Trophoblast cell (in vitro differentiated cells and primary cell): ENCODE data around the gene ANKRD45.
"Not testable (repeated sequence)": the region's sequence is repeated elsewhere in the genome, so short reads cannot be mapped to it uniquely, and the experiment has no call there.

Experiments
- DNase-seq, 2 donors: peaks; one replicate each; pipeline ENCODE4 v3.0.0-alpha.2; 2016
- H2AFZ ChIP-seq: 2 replicates; pipeline ENCODE4 v1.6.1; 2013; ENCODE audit warnings: low read length, moderate library complexity, mild to moderate bottlenecking; ENCODE audit not compliant: insufficient read depth, poor library complexity
- H2AK5ac ChIP-seq: 2 replicates; pipeline ENCODE4 v1.6.1; 2013; ENCODE audit warnings: mild to moderate bottlenecking, low read length
- H2BK120ac ChIP-seq: 2 replicates; pipeline ENCODE4 v1.6.1; 2013; ENCODE audit warnings: low read length, mild to moderate bottlenecking, moderate library complexity; ENCODE audit not compliant: insufficient read depth, poor library complexity
- H2BK12ac ChIP-seq: 2 replicates; pipeline ENCODE4 v1.6.1; 2013; ENCODE audit warnings: mild to moderate bottlenecking, low read length, moderate library complexity
- H2BK5ac ChIP-seq: 2 replicates; pipeline ENCODE4 v1.6.1; 2013; ENCODE audit warnings: low read length, low read depth, moderate library complexity, mild to moderate bottlenecking; ENCODE audit not compliant: poor library complexity
- H3K14ac ChIP-seq: 2 replicates; pipeline ENCODE4 v1.6.1; 2013; ENCODE audit warnings: mild to moderate bottlenecking, low read length
- H3K18ac ChIP-seq: 2 replicates; pipeline ENCODE4 v1.6.1; 2013; ENCODE audit warnings: mild to moderate bottlenecking, low read length
- H3K23ac ChIP-seq: 2 replicates; pipeline ENCODE4 v1.6.1; 2013; ENCODE audit warnings: low read length
- H3K27ac ChIP-seq: 2 replicates; pipeline ENCODE4 v1.5.1; 2013; ENCODE audit warnings: low read depth, mild to moderate bottlenecking, inconsistent platforms, low read length, moderate library complexity
- H3K27me3 ChIP-seq: 2 replicates; pipeline ENCODE4 v1.6.1; 2013; ENCODE audit warnings: inconsistent platforms, mild to moderate bottlenecking, low read length, moderate library complexity; ENCODE audit not compliant: insufficient read depth
- H3K36me3 ChIP-seq, 2 experiments: 1 replicate in 1 of 2; 2 replicates in 1 of 2; pipeline ENCODE4 v1.6.1; 2013; ENCODE audit warnings: low read length in 2 of 2, mild to moderate bottlenecking in 2 of 2, moderate library complexity in 1 of 2; ENCODE audit not compliant: insufficient read depth in 2 of 2, control insufficient read depth in 1 of 2
- H3K4ac ChIP-seq: 2 replicates; pipeline ENCODE4 v1.6.1; 2013; ENCODE audit warnings: low read depth, mild to moderate bottlenecking, low read length, moderate library complexity
- H3K4me1 ChIP-seq, 2 experiments: 1 replicate in 1 of 2; 2 replicates in 1 of 2; pipeline ENCODE4 v1.6.1; 2013; ENCODE audit warnings: low read length in 2 of 2, mild to moderate bottlenecking in 2 of 2, moderate library complexity in 1 of 2; ENCODE audit not compliant: insufficient read depth in 2 of 2, control insufficient read depth in 1 of 2
- H3K4me2 ChIP-seq: 2 replicates; pipeline ENCODE4 v1.6.1; 2013; ENCODE audit warnings: inconsistent platforms, mild to moderate bottlenecking, low read length, moderate library complexity
- H3K4me3 ChIP-seq: 2 replicates; pipeline ENCODE4 v1.5.1; 2013; ENCODE audit warnings: mild to moderate bottlenecking, low read depth, low read length, inconsistent platforms
- H3K79me1 ChIP-seq: one replicate; pipeline ENCODE4 v1.6.1; 2013; ENCODE audit warnings: low read length
- H3K79me2 ChIP-seq: 2 replicates; pipeline ENCODE4 v1.6.1; 2013; ENCODE audit warnings: low read length, mild to moderate bottlenecking; ENCODE audit not compliant: control insufficient read depth, insufficient read depth, poor library complexity
- H3K9ac ChIP-seq: 2 replicates; pipeline ENCODE4 v1.6.1; 2013; ENCODE audit warnings: mild to moderate bottlenecking, low read length
- H3K9me3 ChIP-seq: 2 replicates; pipeline ENCODE4 v1.6.1; 2013; ENCODE audit warnings: low read depth, mild to moderate bottlenecking, control low read depth, inconsistent platforms, low read length; ENCODE audit not compliant: insufficient read depth
- H4K12ac ChIP-seq: 2 replicates; pipeline ENCODE4 v1.6.1; 2013; ENCODE audit warnings: low read depth, mild to moderate bottlenecking, low read length, moderate library complexity
- H4K8ac ChIP-seq: 2 replicates; pipeline ENCODE4 v1.6.1; 2013; ENCODE audit warnings: low read depth, mild to moderate bottlenecking, low read length, moderate library complexity
- H4K91ac ChIP-seq: one replicate; pipeline ENCODE4 v1.6.1; 2013; ENCODE audit warnings: low read depth, mild to moderate bottlenecking, low read length, moderate library complexity
- WGBS: extraction: QIAGEN DNeasy Blood & Tissue Kit; methylation state at CpG from one replicate; pipeline ENCODE4 v1.1.7; 2013; ENCODE audit warnings: missing lambda C conversion rate; ENCODE audit not compliant: insufficient read length, insufficient coverage; ENCODE audit errors: extremely low coverage; 5-methylcytosine and 5-hydroxymethylcytosine counted together

The ANKRD45 gene

GRCh38 chr1:173572201-173572873 is 97.3 kb downstream of the ANKRD45 start:
- no CpG with 5 or more reads among the region's 3 CpGs for WGBS
- no peak overlapping the region for H4K91ac ChIP-seq

GRCh38 chr1:173570370-173571007 is 99.2 kb downstream of the ANKRD45 start:
- Histone ChIP-seq H3K9me3 (no peaks in the 10 kb centered on the region), H3K4ac (no peak overlapping the region), H2AFZ (no peak overlapping the region), H4K8ac (no peak overlapping the region), H4K12ac (peak overlapping the region; percentile 43), H4K91ac (no peak overlapping the region), H3K36me3 (no peaks in the 10 kb centered on the region), H2BK5ac (no peak overlapping the region), H3K23ac (no peak overlapping the region), H3K9ac (no peak overlapping the region), H3K18ac (no peak overlapping the region), H3K4me1 (no peaks in the 10 kb centered on the region), H2BK12ac (no peak overlapping the region), H2BK120ac (no peak overlapping the region), H3K27ac (no peak overlapping the region), H3K79me2 (no peaks in the 10 kb centered on the region), H3K79me1 (no peaks in the 10 kb centered on the region), H3K27me3 (no peaks in the 10 kb centered on the region), H3K14ac (no peak overlapping the region), H3K4me2 (no peak overlapping the region), H3K4me3 (no peak overlapping the region), H2AK5ac (no peak overlapping the region)
- DNase-seq = no peak
- no CpG with 5 or more reads among the region's 4 CpGs for WGBS

More at GRCh38 chr1:173572201-173572873, 97.3 kb downstream of the ANKRD45 start:
- Histone ChIP-seq H3K27me3 (no peaks in the 10 kb centered on the region), H2BK12ac (no peak overlapping the region), H3K18ac (no peak overlapping the region), H3K36me3 (no peaks in the 10 kb centered on the region), H3K9ac (no peak overlapping the region), H3K4me3 (no peak overlapping the region), H2AK5ac (no peak overlapping the region), H3K27ac (no peak overlapping the region), H3K79me1 (no peaks in the 10 kb centered on the region), H3K23ac (no peak overlapping the region), H3K14ac (no peak overlapping the region), H4K12ac (no peak overlapping the region), H4K8ac (no peak overlapping the region), H2AFZ (no peak overlapping the region), H3K4ac (no peak overlapping the region), H2BK5ac (no peak overlapping the region), H3K4me2 (no peak overlapping the region), H3K9me3 (no peaks in the 10 kb centered on the region), H3K4me1 (no peaks in the 10 kb centered on the region), H2BK120ac (no peak overlapping the region), H3K79me2 (no peaks in the 10 kb centered on the region)
- DNase-seq = no peak

- Histone ChIP-seq H3K18ac (no peak overlapping the region), H3K14ac (no peak overlapping the region), H2BK120ac (no peak overlapping the region), H4K91ac (no peak overlapping the region), H2BK5ac (no peak overlapping the region), H3K9me3 (no peaks in the 10 kb centered on the region), H3K36me3 (no peaks in the 10 kb centered on the region), H3K27ac (no peak overlapping the region), H3K79me2 (no peaks in the 10 kb centered on the region), H3K4me3 (no peak overlapping the region), H3K23ac (no peak overlapping the region), H2AFZ (no peak overlapping the region), H3K79me1 (no peaks in the 10 kb centered on the region), H4K12ac (no peak overlapping the region), H2BK12ac (no peak overlapping the region), H3K9ac (no peak overlapping the region), H3K4ac (no peak overlapping the region), H3K4me1 (no peaks in the 10 kb centered on the region), H3K4me2 (no peak overlapping the region), H2AK5ac (no peak overlapping the region), H4K8ac (no peak overlapping the region), H3K27me3 (no peaks in the 10 kb centered on the region)
- no peak for DNase-seq
- WGBS = no CpG with 5 or more reads among the region's 1 CpG
These were observed 101.2 kb downstream of the ANKRD45 start for GRCh38 chr1:173568483-173568882.

GRCh38 chr1:173563846-173564245 is 105.8 kb downstream of the ANKRD45 start:
- not testable (repeated sequence) for H2AK5ac ChIP-seq, H3K36me3 ChIP-seq, H3K18ac ChIP-seq, H2BK120ac ChIP-seq, H3K79me2 ChIP-seq, H4K91ac ChIP-seq, H3K4me1 ChIP-seq, H3K9me3 ChIP-seq, H3K14ac ChIP-seq, H2AFZ ChIP-seq, H3K4ac ChIP-seq, H3K9ac ChIP-seq, H2BK12ac ChIP-seq, H3K4me2 ChIP-seq, DNase-seq, H2BK5ac ChIP-seq, H3K27ac ChIP-seq, H3K27me3 ChIP-seq, H3K4me3 ChIP-seq, H4K12ac ChIP-seq, H4K8ac ChIP-seq, H3K23ac ChIP-seq, H3K79me1 ChIP-seq
- WGBS = no CpG with 5 or more reads among the region's 1 CpG
